ENCODE data around the gene CIZ1. TPM values are rescaled to one million over a fixed set of nuclear protein-coding genes. Genes with fewer than 3 reads are reported as not detected.

CIZ1 gene
- total and polyA plus RNA-seq, 9 of the 15 experiments (the other 6 are each of a cell fraction or from before 2014, with no cell fraction given) = 6.6 to 329 (median 87.8) TPM

- Histone ChIP-seq H3K27ac (ENCODE audit: extremely low read depth, low read depth, low read length) (no peak overlapping the region), H3K9me3 (replicated peaks; ENCODE audit: control insufficient read depth, insufficient read depth, low read depth, low read length) (no peaks in the 10 kb centered on the region), H3K9ac (ENCODE audit: insufficient read depth in 1 of 2, low read depth in 2 of 2, low read length in 2 of 2) (peak overlapping the region in 1 of 2 experiments; percentile 66; a peak in 1 of 4 replicates), H3K4me2 (ENCODE audit: insufficient read depth, low read length) (no peak overlapping the region), H3K27me3 (ENCODE audit: control insufficient read depth in 2 of 2, insufficient read depth in 2 of 2, low read length in 2 of 2) (no peaks in the 10 kb centered on the region), H2AFZ (ENCODE audit: low read depth, low read length) (no peak overlapping the region), H3K4me3 (no peak overlapping the region), H3K9me1 (ENCODE audit: control insufficient read depth, insufficient read depth, low read length) (no peaks in the 10 kb centered on the region), H3K79me2 (ENCODE audit: control insufficient read depth, insufficient read depth, low read length) (no peaks in the 10 kb centered on the region), H4K20me1 (replicated peaks; ENCODE audit: control insufficient read depth, insufficient read depth, low read length) (peaks cover 3% of the 10 kb centered on the region; the same call in 1 of the 2 replicates), H3K36me3 (ENCODE audit: control insufficient read depth, insufficient read depth, low read length) (0 out of 3 replicates have a peak, but pooled peaks cover 4% of the 10 kb centered on the region), H3K4me1 (replicated peaks in 1 of 2; ENCODE audit: control insufficient read depth in 2 of 2, insufficient read depth in 2 of 2, low read length in 2 of 2) (peaks cover 8 to 35% of the 10 kb centered on the region in 2 experiments; a peak in 4 of 5 replicates)
- 0 out of 3 replicates have a peak, but pooled peaks have one; percentile 5 for ATAC-seq
- in situ Hi-C loops (cut with MboI) (loop anchor here (10.0 kb wide), 1 partner anchor 1463 kb away; no protein-coding TSS in a partner anchor), intact Hi-C loops (cut with micrococcal nuclease) (loop anchor here (10.0 kb wide), 1 partner anchor 133 kb away; the partner anchor contains the start of gene SLC27A4)
- no peak for FAIRE-seq
- no TSS peak for BruUV-seq (replicated peaks)
- peak; percentile 91 for TF ChIP-seq ZFP36 (IDR thresholded peaks at IDR 0.05; ENCODE audit: low read depth, low read length, partially characterized antibody)
- no peak for TF ChIP-seq CEBPG (CRISPR knock-in tag; IDR thresholded peaks at IDR 0.05)
- TF ChIP-seq CEBPG (tag; conservative IDR thresholded peaks at IDR 0.05 in 1 of 2, IDR thresholded peaks at IDR 0.05 in 1 of 2) = no peak
- TF ChIP-seq ZNF134 (CRISPR knock-in tag; conservative IDR thresholded peaks at IDR 0.05) = 0 out of 2 replicates have a peak, but pooled peaks have one; percentile 40
- 0 out of 2 replicates have a peak, but pooled peaks have one; percentile 22 for TF ChIP-seq ZNF384 (IDR thresholded peaks at IDR 0.05; ENCODE audit: low read depth, low read length)
- no peak for DNase-seq (ENCODE audit: extremely low read depth in 1 of 4, low spot score in 3 of 4)
- POLR2A ChIA-PET = interaction anchor here (0.6 to 1.6 kb wide), 7 partner anchors 12 to 1506 kb away, joined by 3 to 5 read pairs (median 3); partner anchors contain the start of gene CIZ1
- CTCF ChIA-PET (ENCODE audit: low intra/inter-chr PET ratio) = no interaction called here
- 24% methylated on average over 12 of the region's 12 CpGs for WGBS (ENCODE audit: insufficient coverage, low coverage, missing lambda C conversion rate)
These were observed 20.0 kb upstream of the CIZ1 start for GRCh38 chr9:128211186-128211980.

All from K562 (cell line).